Skin of body (tissue), 2 donors: ENCODE data around the gene TIMM23. TPM values are rescaled to one million over a fixed set of nuclear protein-coding genes. Genes with fewer than 3 reads are reported as not detected.
"Not testable (repeated sequence)": the region's sequence is repeated elsewhere in the genome, so short reads cannot be mapped to it uniquely, and the experiment has no call there.

Source experiments
- DNase-seq: peaks from one replicate; lab custom pipeline; 2025; lab: John Stamatoyannopoulos, UW
- total RNA-seq: library from RNA; depleted of rRNA; stranded (reverse); fragments of >200 nt; gene quantifications from one replicate; pipeline ENCODE4 v1.2.3, GENCODE V29; 2014

The TIMM23 gene
- total RNA-seq, 1 donor from 2014 or later = 36.5 TPM

DNA sequence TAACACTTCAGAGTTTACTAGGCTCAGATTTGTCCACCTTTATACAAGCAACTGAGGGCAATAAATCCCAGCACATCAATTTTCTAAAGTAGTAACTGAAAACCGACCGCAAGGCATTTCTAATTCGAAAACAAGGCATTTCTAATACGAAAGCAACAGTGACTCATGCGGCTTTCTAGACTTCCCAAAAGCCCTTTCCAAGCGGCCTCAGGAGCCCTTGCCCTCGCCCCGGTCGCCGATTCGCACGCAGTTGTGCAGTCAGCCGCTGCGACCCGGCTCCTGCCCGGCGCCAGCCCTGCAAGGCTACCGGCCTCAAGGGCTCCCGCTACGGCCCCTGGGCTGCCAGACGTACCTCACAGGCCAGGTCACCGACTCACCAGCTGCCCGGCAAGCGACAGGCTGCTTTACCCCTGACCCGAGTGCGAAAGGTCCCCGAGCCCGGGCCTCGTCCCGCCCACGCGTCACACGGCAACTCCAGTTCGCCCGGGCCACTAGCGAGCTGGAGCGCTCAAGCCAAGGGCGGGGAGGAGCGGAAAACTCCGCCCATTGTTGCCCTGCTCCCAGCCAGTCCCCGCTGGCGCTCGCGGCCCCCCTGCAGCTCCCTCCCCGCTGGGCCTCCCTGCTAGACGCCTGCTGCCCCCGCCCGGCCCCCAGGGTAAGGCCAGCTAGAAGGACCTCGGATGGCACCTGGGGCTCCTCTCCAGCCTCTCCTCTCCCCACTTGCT is 50.9 kb downstream of the TIMM23 start:
- peak; percentile 67 for DNase-seq

DNA sequence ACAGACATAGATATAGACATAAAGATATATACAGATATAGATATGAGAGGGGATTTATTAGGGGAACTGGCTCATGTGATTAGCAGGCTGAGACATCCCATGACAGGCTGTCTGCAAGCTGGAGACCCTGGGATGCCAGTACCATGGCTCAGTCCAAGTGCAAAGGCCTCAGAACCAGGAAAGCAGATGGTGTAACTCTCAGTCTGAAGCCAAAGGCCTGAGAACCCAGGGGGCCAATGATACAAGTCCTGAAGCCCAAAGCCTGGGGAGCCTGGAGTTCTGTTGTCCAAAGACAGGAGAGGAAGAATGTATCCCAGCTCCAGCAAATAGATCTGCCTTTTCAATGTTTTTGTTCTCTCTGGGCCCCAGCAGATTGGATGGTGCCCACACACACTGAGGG is 52.7 kb downstream of the TIMM23 start:
- DNase-seq = no peak

DNA sequence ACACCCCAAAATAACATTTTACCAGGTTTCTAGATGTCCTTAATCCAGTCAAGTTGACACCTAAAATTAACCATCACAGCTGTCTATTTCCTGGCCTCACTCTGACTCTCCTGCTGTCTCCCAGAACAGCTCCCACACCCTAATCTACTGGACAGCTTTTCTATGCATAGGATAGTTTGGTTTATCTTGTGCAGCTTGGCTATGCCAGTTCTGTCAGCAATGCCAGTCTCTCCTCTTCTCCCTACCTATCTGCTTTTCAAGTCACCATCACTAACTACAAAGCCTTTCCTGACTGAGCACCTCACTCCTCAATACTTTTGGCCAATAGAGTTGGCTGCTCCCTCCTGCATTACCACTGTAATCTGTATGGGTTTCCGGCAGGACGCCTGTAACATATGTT is 53.1 kb downstream of the TIMM23 start:
- no peak for DNase-seq

DNA sequence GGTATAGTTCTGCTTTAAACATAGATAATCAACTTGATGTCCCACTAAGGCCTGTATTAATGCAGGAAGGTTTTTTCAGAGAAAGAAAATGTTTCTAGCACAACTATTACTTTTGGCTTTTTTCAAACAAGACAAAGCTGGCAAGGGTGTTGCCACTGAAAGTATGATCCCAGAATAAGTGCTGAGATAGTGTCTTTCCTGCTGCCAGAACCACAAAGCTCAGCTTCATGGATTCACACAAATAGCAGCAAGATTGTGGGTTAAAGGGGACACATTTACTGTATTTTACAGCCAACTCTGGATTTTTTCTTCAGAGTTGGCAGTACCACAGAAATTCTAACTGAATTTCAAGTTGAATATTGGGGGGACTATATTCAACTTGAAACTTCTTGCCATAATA is 53.8 kb downstream of the TIMM23 start:
- DNase-seq = no peak

DNA sequence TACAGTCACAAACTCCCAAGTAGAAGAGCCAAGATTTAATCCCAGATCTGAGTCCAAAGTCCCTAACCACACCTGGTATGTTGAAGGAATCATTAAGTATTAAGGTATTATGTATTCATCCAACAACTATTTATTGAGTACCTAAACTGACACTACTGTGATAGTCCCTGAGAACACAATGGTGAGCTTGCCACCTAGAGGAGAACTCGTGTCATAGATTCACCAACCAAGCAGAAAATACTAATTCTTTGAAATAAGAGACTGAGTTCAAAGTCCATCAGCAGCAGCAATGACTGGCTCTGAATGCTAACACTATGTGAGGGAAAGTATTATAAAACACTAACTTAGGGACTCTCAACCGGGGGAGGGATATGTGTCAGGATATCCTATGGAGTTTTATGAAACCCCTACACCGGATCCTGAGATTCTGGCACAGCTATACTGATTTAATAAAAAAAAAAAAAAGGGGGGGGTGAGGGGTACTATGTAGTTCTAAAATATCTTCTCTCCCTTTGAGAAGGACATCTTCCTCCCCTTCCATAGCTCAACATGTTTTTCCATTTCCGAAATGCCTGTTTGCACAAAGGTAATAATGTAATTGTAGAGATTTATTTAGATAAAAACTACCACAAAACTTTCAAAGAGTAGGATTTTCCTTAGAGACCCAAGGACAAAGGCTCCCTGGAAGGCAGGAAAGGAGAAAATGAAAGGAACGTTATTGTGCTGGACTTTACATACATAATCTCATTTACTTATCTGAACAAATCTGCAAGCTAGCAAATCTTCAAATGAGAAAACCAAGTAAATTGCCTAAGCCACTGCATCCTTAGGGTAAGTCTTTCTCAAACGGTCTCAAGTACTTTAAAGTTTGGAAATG is 56.5 kb downstream of the TIMM23 start:
- no peak for DNase-seq

DNA sequence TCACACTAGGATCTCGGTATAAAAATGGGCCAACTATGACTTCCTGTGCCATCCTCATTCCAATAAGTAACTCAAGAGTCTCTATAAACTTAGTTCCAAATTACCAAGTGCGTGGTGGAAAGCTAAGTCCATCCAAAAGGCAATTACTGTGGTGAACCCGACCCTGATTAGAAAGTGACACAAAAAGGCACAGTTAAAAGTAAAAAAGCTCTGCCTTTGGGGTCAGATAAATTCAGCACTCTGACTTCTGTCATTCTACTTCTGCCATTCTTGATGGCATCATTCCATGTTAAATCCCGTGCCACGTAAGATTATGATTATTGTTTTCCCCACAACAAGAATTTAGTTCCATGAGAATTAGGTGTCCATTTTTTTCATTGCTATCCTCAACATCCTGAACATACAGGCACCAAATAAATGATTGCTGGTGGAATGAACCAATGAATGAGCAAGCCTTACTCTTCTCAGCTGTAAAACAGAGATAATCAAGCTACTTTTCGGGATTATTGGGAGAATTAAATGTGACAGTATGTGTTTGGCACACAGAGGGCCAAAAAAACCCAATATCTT is 57.3 kb downstream of the TIMM23 start:
- DNase-seq = no peak

DNA sequence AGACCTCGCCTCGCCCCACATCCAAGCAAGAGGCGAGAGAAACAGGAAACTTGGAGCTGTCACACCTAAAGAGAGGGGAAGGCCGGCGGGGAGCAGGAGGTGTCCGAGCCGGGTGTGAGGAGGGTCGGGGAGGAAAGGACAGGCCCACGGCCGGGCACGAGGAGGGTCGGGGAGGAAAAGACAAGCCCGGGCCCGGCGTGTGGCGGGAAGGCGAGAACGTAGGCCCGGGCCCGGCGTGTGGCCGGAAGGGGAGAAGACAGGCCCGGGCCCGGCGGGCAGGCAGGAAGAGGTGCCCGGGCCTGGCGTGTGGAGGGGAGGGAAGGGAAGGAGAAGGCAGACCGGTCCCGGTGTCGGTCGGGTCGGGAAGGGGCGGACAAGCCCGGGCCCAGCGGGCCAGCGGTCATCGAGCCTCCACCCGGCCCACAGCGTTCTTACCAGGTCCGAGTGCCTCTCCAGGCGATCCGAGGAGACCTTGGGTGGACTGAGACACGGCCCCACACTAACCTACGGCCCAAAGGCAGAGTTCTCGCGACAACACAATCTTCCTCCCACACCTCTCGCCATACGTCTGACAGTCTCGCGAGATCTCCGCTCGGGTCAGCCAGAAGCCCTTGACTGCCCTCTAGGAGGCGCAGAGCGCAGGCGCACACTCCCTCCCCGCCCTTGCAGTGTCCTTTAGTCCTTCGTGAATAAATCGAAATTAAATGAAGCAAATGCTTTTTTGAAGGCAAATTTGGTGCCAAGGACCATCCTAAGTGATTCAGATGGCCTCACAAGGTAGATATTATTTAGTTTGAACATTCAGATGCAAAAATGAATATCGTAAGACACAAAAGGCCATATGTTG is 58.0 kb downstream of the TIMM23 start, which contains the start of gene NCOA4:
NCOA4 (minus strand) TSS at position 533 of the 847 bp plus-strand sequence. CDS start 13,943 bp downstream, outside the sequence.
- peak; percentile 97 for DNase-seq

DNA sequence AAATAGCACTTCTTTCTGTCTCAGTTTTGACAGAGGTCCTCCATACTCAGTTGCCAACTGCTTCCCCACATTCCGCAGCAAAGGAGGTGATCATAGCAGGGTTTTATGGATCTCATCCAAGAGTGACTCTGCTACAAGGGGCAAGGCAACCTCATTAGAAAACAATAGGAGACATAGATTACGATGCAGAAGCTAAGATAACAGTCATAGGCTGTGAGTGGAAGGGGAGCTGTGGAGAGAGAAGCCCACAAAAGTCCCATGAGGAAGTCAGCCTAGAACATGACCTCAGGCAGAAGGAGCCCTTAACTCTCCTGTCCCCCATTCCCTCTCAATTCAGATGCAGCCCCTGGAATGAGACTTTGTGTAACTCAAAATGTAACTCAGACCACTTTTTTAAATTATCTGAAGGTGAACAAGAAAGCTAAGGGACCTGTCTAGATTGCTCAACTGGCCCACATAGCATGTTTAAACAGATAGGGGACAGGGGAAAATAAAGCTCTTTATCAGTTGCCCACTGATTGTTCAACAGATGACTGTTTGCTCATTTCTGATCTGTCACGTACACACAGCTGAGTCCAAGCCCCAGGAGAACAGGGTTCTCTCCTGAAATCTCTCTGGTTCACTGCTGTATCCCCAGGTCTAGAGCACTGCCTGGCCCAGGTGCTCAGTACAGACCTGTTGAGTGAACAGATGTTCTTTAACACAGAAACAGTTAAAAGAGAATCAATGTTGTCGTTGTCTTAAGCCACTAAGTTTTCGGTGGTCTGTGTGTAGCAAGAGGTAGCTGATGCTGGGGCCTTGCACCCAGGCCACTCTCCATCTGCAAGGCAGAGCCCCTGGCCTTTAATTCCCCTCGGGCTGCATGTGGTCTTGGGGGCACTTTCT is 59.6 kb downstream of the TIMM23 start:
- DNase-seq = no peak

DNA sequence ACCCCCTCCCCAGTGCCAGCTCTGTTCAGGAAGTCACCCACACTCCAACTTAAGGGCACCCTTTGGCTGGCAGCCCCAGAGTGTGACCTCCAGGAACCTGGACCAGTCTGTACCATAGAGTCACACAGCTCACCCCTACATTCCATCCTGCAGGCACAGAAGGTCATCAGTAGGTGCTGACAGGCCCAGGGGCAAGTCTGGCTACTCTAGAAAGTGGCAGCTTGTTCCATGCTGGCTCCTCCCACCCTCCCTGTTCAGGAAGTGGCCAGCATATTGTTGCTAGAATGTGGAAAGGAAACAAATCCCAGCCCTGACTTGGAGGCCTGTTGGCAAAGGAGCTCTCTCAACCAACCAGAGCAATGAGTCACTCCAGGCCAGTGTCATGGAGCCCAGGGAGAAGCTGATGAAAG is 61.3 kb downstream of the TIMM23 start:
- no peak for DNase-seq

DNA sequence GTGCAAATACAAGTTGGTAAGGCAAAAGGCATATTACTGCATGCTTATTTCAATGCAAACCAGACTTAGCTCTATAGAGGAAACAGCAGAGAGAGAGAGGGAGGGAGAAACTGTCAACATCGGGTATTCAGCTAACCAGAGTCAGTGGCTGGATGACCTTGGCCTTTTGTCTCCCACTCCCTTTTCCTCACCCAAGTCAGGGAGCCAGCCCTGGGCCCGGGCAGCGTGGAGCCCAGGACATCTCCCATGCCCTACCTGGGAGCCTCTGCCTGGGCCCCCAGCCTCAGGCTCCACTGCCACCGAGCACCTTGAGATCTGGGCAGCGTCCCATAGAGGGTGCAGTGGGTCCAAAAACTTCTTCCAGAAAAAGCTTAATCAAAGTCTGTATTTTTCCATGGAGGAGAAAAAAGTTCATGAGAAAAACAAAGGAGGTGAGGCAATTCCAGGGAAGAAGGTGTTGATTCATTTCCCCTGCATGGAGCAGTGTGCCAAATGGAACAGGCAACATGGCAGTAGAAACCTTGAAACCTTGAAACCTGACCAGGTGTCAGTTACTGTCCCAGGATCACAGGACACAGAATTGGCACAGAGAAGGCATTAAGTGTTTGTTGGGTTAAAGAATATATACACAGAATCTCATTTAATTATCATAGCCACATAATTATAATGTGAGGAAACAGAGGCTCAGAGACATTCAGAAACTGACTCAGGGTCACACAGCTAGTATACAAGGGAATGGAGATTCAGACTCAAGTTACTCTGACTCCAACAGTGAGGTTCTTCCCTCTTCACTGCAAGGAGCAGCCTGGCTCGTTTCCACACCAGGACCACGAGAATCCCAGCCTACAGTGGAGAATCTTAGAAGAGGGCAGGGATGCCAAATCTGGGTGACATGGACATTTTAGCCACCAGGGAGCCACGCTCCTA is 63.9 kb downstream of the TIMM23 start:
- DNase-seq = no peak

DNA sequence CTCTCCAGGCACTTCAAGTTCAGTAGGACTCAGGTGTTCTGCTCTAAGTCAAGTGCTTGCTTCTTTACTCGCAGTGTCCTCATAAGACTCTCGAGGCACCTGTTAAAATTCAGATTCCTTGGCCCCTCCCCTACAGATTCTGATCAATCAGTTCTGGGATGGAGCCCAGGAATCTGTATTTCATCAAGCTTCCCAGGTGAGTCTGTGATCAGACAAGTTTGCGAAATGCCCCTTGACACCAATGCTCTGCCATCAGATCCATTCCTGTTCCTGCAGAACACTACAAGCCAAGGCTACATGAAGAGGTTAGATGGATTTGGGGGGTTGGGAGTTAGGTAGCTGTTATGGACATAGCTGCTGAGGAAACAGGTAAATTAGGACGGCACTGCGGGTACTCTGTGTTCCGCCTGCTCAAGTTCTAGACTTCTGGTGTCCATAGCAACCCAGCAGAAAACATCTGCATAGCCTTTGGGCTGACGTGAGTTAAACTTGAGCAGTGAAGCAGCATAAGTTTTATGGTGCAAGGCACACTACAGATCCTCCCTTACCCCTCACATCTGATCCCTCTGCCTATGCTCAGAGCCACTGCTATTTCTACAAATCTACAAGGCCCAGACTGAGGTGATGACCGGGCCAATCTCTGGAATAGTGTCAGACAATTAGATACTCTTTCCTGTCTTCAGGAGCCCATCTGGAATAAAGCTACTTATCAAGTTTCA is 65.0 kb downstream of the TIMM23 start:
- no peak for DNase-seq

DNA sequence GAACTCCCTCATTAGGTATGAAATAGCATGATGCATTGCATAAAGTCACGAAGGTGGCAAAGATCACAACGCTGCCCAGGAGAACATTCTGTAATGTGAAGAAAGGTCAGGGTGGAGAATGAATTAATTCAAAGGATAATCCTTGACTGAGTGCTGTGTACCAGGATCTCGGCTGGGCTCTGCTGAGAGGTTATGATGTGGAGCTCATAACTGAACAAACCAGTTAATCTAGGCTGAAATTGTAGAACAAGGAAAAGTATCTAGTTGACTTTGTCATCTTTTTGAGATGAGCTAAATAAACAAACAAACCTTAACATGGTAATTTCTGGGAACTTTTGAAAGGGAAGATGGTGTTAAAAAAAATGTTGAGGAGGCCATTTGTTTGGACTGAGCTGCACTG is 67.7 kb downstream of the TIMM23 start:
- DNase-seq = no peak

DNA sequence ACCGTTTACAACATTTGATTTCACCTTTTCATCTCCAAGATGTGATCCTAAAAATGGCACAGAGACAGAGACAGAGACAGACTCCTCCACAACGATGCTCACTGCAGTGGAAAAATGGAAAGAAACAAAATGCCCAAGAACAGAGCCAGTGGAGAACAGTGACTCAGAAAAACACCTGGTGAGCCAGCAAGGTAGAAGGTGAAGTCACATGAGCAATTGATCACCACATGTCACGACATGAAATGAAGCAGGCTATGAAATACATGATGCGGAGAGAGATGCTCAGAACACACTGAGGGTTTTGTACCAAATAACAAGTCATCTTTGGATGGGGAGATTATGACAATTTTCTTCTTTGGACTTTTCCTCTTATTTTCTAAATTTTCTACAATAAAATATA is 70.2 kb downstream of the TIMM23 start:
- DNase-seq = no peak

DNA sequence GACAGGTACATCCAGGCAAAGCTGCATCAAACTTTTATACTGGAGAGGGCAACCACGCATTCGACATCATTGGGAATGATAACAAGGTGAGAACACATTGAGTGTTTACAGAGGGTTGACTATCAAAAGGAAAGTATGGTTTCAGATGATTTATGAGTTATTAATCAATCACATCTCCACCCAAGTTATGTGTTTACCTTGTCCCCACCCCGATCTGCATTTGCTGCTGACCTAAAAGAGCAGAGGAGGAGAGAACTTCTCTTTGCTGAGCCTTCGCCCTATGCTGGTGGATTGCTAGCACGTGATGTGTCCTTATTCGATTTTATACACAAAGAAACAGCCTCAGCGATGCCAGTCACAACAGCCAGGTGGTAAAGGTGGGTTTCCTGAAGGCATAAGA is 74.0 kb downstream of the TIMM23 start, which contains the start of gene MSMB:
MSMB (minus strand) TSS at position 9 of the 400 bp plus-strand sequence. CDS start 32 bp downstream, outside the sequence.
- DNase-seq = no peak

DNA sequence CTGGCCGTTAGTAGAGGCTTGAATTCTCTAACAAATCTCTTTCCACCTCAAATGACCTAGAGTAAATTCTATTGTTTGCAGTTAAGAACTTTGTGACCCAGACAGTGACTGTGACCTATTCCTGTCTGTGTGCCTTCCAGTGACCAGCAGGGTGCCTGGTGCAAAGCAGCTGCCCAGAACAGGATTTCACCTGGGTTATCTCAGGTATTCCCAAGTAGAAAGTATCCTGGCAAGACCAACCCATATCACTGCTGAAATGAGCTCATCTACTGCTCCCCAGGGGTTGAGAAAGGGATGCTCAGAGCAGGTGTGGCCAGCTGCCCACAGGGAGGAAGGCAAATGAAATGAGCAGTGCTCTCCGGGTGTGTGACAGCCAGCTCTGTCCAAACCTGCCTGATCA is 75.9 kb downstream of the TIMM23 start:
- no peak for DNase-seq

DNA sequence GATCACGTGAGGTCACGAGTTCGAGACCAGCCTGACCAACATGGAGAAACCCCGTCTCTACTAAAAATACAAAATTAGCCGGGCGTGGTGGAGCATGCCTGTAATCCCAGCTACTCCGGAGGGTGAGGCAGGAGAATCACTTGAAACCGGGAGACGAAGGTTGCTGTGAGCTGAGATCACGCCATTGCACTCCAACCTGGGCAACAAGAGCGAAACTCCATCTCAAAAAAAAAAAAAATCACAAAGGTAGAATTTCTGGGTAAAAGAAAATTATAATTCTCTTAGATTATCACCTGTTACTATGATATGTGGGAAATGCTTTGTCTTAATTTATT is 77.2 kb downstream of the TIMM23 start:
- DNase-seq = not testable (repeated sequence)

DNA sequence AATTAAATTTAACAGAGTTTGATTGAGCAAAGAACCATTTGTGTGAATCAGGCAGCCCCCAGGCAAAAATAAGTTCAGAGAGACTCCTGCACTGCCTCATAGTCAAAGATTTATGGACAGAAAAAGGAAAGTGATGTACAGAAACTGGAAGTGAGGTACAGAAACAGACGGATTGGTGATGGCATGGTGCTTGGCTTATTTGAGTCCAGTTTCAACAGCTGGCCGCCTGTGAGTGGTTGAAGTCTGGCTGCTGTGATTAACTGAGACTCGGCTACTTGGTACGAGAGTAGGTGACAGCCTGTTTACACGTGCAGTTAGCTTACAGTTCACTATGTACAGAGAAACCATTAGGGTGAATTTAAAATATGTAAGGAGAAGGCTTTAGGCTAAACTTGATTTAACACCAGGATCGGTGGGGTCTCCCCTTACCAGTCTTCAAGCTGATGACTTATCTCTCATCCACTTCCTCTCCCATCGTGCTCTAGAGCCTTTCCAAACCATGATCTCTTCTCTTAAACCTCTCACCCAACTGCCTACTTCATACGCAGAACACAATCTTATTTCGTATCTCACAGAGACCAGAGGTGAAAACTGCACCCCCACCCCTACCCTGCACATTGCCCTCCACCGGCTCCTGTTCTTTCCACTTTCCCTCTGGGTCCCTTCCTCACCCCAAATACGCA is 78.8 kb downstream of the TIMM23 start:
- no peak for DNase-seq
